Measurements from ENCODE around the gene PDE4DIP.
"Not testable (repeated sequence)": the region's sequence is repeated elsewhere in the genome, so short reads cannot be mapped to it uniquely, and the experiment has no call there.

DNA sequence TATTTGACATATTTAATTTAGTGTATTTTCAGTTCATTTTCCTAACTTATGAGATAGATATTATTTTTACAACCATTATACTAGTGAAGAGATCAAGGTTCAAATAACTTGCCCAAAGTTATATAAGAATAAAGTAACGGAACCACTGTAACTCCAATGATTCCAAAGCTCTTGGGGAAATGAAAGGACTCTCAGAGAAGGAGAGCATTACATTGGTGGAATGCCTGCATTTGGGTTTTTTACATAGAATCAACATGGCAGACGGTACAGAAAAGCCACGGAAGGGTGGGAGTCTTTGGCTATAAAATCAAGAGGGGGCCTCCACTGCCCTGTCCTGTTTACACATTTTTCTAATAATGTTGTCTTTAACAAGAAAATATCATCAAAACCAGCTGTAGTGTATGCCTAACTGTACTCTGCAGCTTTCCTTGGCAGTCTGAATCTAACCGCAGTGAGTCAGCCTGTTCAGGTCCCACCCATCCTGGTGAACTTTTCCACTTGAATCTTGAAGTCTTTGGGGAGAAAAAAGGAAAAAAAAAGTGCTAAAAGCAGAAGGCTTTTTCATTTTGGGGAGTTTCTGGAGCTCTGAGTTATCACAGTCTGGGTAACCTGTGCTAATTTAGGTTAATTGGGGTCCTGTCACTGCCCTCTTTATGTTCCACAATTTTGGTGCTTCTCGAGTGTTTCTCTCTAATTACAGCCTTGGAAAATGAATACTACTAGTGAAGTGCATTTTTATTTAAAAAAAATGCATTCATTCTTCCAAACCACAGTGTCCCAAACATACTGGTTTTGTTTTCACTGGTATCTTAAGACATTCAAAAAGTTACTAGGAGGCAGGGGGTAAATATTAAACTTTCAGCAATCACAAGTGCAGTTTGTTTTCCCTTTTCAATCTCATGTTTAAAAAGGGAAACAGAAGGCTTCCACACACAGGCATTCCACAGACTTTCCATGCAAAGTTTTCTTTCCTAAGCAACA lies 30.5 kb downstream of the PDE4DIP start:
- not testable (repeated sequence) for TF ChIP-seq POLR2A (IDR thresholded peaks at IDR 0.05)
- TF ChIP-seq, protein P1, sequence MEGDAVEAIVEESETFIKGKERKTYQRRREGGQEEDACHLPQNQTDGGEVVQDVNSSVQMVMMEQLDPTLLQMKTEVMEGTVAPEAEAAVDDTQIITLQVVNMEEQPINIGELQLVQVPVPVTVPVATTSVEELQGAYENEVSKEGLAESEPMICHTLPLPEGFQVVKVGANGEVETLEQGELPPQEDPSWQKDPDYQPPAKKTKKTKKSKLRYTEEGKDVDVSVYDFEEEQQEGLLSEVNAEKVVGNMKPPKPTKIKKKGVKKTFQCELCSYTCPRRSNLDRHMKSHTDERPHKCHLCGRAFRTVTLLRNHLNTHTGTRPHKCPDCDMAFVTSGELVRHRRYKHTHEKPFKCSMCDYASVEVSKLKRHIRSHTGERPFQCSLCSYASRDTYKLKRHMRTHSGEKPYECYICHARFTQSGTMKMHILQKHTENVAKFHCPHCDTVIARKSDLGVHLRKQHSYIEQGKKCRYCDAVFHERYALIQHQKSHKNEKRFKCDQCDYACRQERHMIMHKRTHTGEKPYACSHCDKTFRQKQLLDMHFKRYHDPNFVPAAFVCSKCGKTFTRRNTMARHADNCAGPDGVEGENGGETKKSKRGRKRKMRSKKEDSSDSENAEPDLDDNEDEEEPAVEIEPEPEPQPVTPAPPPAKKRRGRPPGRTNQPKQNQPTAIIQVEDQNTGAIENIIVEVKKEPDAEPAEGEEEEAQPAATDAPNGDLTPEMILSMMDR (IDR thresholded peaks at IDR 0.05): not testable (repeated sequence)
